GM06990 (cell line): Measurements from ENCODE around the gene CDK6.

ENCODE experiments used
- DNase-seq: peaks from one replicate; pipeline ENCODE4 v3.0.0-alpha.2; 2011; ENCODE audit not compliant: insufficient read length; ENCODE audit errors: extremely low read depth
- H3K27me3 ChIP-seq: replicated peaks from 2 replicates; pipeline ENCODE4 v1.6.0; 2011; ENCODE audit warnings: low read length; ENCODE audit not compliant: control insufficient read depth, insufficient read depth
- H3K36me3 ChIP-seq: 2 replicates; pipeline ENCODE4 v1.5.1; 2011; ENCODE audit warnings: low read length; ENCODE audit not compliant: control insufficient read depth, insufficient read depth
- H3K4me3 ChIP-seq: replicated peaks from 2 replicates; pipeline ENCODE4 v1.5.1; 2011; ENCODE audit warnings: low read depth, mild to moderate bottlenecking, control low read depth, low read length
- TF ChIP-seq, protein P1 (sequence below): IDR thresholded peaks from 2 replicates; pipeline ENCODE4 v1.5.1; 2011; ENCODE audit warnings: low read length, control low read depth, mild to moderate bottlenecking, inconsistent platforms; ENCODE audit not compliant: insufficient read depth, poor library complexity, severe bottlenecking

CDK6 gene

DNA sequence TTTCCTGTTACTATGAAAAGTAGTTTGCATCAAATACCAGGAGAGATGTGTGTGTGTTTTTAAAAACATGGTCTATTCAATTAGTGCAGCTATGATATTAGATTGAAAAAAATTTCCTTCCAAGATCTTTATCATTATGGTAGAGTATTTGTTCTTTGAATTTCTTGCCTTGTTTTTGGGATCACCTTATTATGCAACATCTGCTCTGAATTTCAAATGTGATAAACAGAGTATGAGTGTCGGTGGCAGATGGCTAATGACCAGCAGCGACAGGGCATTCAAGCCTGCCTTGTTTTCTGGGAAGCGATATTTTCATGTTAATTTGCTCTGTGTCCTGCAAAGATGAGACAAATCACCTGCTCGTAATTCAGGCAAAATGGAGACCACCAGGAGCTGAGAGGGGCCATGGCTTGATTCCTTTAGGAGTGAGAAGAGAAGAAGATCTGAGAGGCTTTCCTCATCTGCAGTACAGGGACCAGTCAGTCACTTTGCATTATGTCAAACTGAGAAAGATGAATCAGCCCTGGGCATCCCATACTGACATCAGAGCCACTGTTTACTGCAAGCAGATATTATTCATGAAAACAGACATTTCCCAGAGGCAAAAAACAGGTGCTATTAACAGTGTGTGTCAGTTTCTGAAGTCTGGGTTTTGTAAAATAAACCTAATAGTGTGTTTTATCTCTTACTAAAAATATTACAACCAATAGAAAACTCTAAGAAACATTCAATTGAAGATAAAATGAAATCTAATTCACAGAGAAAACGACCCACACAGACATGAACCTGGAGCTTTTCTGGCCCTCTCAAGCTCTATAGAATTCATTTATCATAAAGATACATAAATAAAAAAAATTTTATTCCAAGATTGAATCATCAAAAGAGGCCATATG lies 67.6 kb downstream of the CDK6 start:
- H3K36me3 ChIP-seq, result no peaks in the 10 kb centered on the region
- H3K27me3 ChIP-seq, result no peaks in the 10 kb centered on the region
- no peak overlapping the region for H3K4me3 ChIP-seq
- TF ChIP-seq, protein P1, sequence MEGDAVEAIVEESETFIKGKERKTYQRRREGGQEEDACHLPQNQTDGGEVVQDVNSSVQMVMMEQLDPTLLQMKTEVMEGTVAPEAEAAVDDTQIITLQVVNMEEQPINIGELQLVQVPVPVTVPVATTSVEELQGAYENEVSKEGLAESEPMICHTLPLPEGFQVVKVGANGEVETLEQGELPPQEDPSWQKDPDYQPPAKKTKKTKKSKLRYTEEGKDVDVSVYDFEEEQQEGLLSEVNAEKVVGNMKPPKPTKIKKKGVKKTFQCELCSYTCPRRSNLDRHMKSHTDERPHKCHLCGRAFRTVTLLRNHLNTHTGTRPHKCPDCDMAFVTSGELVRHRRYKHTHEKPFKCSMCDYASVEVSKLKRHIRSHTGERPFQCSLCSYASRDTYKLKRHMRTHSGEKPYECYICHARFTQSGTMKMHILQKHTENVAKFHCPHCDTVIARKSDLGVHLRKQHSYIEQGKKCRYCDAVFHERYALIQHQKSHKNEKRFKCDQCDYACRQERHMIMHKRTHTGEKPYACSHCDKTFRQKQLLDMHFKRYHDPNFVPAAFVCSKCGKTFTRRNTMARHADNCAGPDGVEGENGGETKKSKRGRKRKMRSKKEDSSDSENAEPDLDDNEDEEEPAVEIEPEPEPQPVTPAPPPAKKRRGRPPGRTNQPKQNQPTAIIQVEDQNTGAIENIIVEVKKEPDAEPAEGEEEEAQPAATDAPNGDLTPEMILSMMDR, result no peak
- peak; percentile 57 for DNase-seq

DNA sequence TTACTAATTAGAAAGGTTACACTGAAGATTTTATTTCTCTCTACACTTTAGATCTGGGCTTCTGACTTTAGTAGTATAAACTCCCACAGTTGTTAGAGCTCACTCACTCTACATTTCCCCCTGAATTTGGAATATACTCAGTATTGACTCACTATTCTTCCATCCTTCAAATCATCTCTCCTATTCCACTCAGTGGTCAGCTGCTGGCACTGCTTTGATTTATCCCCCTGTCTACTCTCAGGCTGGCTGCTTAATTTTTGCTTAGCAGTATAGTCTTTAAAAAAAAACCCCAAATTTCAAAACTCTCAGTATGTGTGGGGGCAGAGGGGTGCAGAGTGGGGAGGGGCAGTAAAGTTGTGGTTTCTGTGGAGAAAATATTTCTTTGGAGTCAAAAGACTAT lies 68.9 kb downstream of the CDK6 start:
- TF ChIP-seq, protein P1, result no peak
- Histone ChIP-seq H3K27me3 (no peaks in the 10 kb centered on the region), H3K4me3 (no peak overlapping the region), H3K36me3 (no peaks in the 10 kb centered on the region)
- no peak for DNase-seq

DNA sequence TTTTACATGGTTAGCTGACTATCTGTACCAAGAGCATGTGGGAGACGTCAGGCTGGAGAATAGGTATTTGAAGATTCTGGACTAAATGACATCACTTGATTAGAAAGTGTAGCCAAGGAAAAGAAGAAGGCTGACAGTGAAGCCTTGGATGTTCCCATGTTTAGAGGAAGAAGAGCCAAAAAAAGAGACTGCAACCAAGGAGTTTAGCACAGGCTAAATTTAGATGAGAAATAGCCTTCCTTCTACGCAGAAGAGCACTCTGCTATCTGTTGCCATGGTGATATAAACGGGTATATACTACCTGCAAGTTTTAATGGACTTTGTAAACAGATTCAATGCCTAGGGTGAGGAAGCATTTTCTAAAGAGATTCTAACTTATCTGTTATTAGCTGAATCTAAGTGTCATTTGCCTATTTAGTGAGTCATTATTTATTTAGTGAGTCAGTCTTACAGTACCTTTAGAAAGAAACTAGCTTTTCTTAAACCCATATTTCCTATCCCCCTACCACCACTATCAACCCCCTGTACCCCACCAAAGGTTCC lies 69.8 kb downstream of the CDK6 start:
- TF ChIP-seq, protein P1, result no peak
- Histone ChIP-seq H3K36me3 (no peaks in the 10 kb centered on the region), H3K4me3 (no peak overlapping the region), H3K27me3 (no peaks in the 10 kb centered on the region)
- DNase-seq, result no peak

DNA sequence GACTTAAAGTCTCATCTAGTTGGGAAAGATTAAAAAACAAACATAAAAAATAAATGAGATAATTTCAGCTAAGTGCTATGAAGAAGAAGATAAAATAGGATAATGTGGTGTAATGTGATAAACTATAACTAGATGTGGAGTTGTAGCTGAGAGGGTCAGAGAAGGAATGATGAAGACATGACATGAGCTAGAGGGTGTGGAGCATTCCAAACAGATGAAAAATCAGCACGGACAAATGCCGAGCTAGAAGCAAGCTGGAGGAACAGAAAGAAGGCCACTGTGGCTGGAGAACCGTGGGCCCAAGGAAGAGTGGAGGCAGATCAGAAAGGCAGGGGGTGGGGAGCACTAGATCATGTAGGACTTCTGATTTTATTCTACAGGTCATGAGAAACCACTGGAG lies 70.6 kb downstream of the CDK6 start:
- no peak for DNase-seq
- H3K27me3 ChIP-seq, result no peaks in the 10 kb centered on the region
- TF ChIP-seq, protein P1, result no peak
- no peaks in the 10 kb centered on the region for H3K36me3 ChIP-seq
- no peak overlapping the region for H3K4me3 ChIP-seq

DNA sequence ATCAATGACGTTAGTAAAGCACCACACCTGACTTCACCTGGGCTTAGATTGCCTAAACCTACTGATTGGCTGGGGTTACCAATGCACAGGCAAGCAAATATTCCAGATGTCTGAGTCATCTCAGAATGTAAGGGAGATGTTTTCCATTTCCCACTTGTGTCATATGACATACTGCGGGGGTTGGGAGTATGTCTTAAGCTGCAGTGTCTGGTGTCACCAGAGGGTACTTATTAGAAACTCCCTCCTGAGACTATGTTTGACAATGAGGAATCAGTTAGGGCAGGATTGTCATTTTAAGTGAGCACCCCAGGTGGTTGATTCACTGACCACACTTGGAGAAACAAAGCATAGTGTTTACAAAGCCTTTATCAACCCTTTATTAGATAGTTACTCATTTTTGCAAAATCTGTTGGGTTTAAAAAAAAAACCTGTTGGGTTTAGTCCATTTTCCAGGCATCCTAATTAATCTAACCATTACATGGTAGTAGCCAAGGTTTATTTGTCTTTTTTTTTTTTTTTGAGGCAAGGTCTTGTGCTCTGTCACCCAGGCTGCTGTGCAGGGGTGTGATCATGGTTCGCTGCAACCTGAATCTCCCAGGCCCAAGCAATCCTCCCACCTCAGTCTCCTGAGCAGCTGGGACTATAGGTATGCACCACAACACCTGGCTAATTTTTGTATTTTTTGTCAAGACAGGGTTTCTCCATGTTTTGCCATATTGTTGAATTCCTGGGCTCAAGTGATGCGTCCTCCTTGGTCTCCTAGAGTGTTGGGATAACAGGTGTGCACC lies 72.5 kb downstream of the CDK6 start:
- Histone ChIP-seq H3K27me3 (no peaks in the 10 kb centered on the region), H3K4me3 (no peak overlapping the region), H3K36me3 (peaks cover 4% of the 10 kb centered on the region)
- TF ChIP-seq, protein P1, result no peak
- DNase-seq, result no peak
